Right lobe of liver (tissue), 6 donors: ENCODE measurements around the gene RPL22. TPM values are rescaled to one million over a fixed set of nuclear protein-coding genes. Genes with fewer than 3 reads are reported as not detected.

ENCODE experiments used
- ATAC-seq, 4 donors: fragments of 200-7000 bp; cut with Tn5 transposase; one replicate each; pipeline ENCODE4 v1.9.1; 2020; ENCODE audit warnings: mild to moderate bottlenecking in 4 of 4, moderate library complexity in 4 of 4
- DNase-seq, 3 donors: peaks; one replicate each; pipeline ENCODE4 v3.0.0-alpha.2; 2020
- H3K27ac ChIP-seq, 3 donors: fragments of 200-600 bp; one replicate each; pipeline ENCODE4 v1.8.0; 2022
- H3K27me3 ChIP-seq, 2 donors: fragments of 200-600 bp; one replicate each; pipeline ENCODE4 v1.8.0; 2022
- H3K36me3 ChIP-seq, 4 donors: fragments of 200-600 bp; sonication (generic) in 1 of 4; one replicate each; pipeline versions ENCODE4 v1.5.1 to v1.8.0; 2017 to 2022; ENCODE audit warnings: control low read depth in 1 of 4
- H3K4me1 ChIP-seq, 4 donors: fragments of 200-600 bp; sonication (generic) in 1 of 4; one replicate each; pipeline versions ENCODE4 v1.5.1 to v1.8.0; 2017 to 2022; ENCODE audit warnings: control low read depth in 1 of 4
- H3K4me3 ChIP-seq, 3 donors: fragments of 200-600 bp; one replicate each; pipeline ENCODE4 v1.8.0; 2022
- H3K9me3 ChIP-seq, 4 donors: fragments of 200-600 bp; sonication (generic) in 1 of 4; one replicate each; pipeline versions ENCODE4 v1.5.1 to v1.8.0; 2017 to 2022; ENCODE audit warnings: control low read depth in 1 of 4
- POLR2A ChIP-seq: fragments of 450-650 bp; IDR thresholded peaks from one replicate; pipeline ENCODE4 v1.6.1; 2017; ENCODE audit warnings: antibody characterized with exemption, mild to moderate bottlenecking
- WGBS: methylation state at CpG from one replicate; pipeline ENCODE4 v1.1.6; 2018; ENCODE audit warnings: low coverage, low lambda C conversion rate; ENCODE audit not compliant: insufficient coverage; ENCODE audit errors: missing lambda C conversion rate; 5-methylcytosine and 5-hydroxymethylcytosine counted together
- intact Hi-C, 2 donors: fragments of 100-400 bp; cut with DNase I; formaldehyde crosslinking; loops; one replicate each; pipeline versions ENCODE4 v1.11.2 to v1.14.1; 2022
- total RNA-seq, 6 experiments: library from RNA; depleted of rRNA in 2 of 6; stranded (reverse); fragments of >200 nt in 2 of 6; fragmentation: NEBNext Ultra II Directional in 3 of 6; extraction: Animal tissue kit (Norgen Biotek cat#: 25700) in 3 of 6; gene quantifications; one replicate each; pipeline versions ENCODE4 v1.1.0 to v1.2.4, GENCODE V29; 2016 to 2023
- TF ChIP-seq, protein P1 (sequence below), 4 donors: fragments of 200-600 bp in 3 of 4; fragments of 450-650 bp in 1 of 4; IDR thresholded peaks; one replicate each; pipeline versions ENCODE4 v1.5.1 to v1.8.0; 2016 to 2022; ENCODE audit warnings: antibody characterized with exemption in 4 of 4, mild to moderate bottlenecking in 2 of 4
- donor health status: DM: no; HTN: yes; CAD: no.
- donor health status: DM: no; HTN: no; CAD: no.
- donor health status: DM: no; HTN: no; CAD: no.
- donor health status: DM: no; HTN: yes; CAD: no.
- donor health status: DM: no; HTN: yes; CAD: no.

The RPL22 gene
- total RNA-seq, 6 experiments from 2014 or later, result 45.4 to 156 (median 134) TPM

GRCh38 chr1:6157132-6157527, 42.3 kb downstream of the RPL22 start:
- H3K9me3 ChIP-seq, result no peaks in the 10 kb centered on the region
- no peak for TF ChIP-seq POLR2A
- TF ChIP-seq, protein P1, sequence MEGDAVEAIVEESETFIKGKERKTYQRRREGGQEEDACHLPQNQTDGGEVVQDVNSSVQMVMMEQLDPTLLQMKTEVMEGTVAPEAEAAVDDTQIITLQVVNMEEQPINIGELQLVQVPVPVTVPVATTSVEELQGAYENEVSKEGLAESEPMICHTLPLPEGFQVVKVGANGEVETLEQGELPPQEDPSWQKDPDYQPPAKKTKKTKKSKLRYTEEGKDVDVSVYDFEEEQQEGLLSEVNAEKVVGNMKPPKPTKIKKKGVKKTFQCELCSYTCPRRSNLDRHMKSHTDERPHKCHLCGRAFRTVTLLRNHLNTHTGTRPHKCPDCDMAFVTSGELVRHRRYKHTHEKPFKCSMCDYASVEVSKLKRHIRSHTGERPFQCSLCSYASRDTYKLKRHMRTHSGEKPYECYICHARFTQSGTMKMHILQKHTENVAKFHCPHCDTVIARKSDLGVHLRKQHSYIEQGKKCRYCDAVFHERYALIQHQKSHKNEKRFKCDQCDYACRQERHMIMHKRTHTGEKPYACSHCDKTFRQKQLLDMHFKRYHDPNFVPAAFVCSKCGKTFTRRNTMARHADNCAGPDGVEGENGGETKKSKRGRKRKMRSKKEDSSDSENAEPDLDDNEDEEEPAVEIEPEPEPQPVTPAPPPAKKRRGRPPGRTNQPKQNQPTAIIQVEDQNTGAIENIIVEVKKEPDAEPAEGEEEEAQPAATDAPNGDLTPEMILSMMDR (IDR thresholded peaks at IDR 0.05), result no peak
- H3K4me1 ChIP-seq, result no peaks in the 10 kb centered on the region
- ATAC-seq (no peak), DNase-seq (no peak)
- H3K4me3 ChIP-seq, result no peak overlapping the region
- intact Hi-C loops, result no loop called here
- no peaks in the 10 kb centered on the region for H3K36me3 ChIP-seq
- H3K27ac ChIP-seq, result no peak overlapping the region
- H3K27me3 ChIP-seq, result no peaks in the 10 kb centered on the region
- no CpG with 5 or more reads among the region's 2 CpGs for WGBS

DNA sequence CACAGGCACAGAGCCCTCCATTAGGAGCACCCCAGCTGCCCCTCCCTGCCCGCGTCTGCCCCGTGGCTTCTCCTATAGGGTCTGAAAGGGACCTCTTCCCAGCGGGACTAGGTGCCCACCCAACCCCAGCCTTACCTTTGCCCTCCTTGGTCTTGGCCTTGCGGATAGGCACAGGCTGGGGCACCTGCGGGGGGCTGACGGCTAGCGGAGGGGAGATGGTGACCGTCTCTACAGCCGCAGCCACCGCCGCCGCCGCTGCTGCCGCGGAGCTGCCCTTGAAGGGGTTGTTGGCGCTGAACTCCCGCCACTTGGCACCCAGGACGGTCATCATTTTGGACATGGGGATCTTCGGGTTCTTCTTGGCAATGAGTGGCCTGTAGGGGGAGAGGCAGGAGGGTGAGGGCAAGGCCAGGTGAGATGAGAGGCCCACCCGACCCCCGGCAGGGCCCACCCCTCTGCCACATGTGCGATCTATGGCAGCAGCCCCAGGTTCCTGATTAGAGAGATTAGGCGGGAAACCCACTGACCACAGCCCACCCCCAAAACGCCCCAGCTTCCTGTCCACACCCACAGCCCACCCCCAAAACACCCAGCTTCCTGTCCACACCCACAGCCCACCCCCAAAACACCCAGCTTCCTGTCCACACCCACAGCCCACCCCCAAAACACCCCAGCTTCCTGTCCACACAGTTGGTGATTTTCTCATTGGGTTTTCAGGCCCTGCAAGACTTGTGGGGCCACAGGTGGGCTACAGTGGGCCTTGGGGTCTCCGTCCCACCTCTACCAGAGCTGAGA, 44.7 kb downstream of the RPL22 start:
- DNase-seq (no peak), ATAC-seq (no peak)
- intact Hi-C loops, result no loop called here
- no peaks in the 10 kb centered on the region for H3K4me1 ChIP-seq
- WGBS, result 53% methylated on average over 3 of the region's 26 CpGs
- no peaks in the 10 kb centered on the region for H3K27me3 ChIP-seq
- H3K27ac ChIP-seq, result no peak overlapping the region
- H3K4me3 ChIP-seq, result no peak overlapping the region
- no peaks in the 10 kb centered on the region for H3K9me3 ChIP-seq
- no peaks in the 10 kb centered on the region for H3K36me3 ChIP-seq
- TF ChIP-seq, protein P1 (IDR thresholded peaks at IDR 0.05), result no peak
- TF ChIP-seq POLR2A, result no peak

DNA sequence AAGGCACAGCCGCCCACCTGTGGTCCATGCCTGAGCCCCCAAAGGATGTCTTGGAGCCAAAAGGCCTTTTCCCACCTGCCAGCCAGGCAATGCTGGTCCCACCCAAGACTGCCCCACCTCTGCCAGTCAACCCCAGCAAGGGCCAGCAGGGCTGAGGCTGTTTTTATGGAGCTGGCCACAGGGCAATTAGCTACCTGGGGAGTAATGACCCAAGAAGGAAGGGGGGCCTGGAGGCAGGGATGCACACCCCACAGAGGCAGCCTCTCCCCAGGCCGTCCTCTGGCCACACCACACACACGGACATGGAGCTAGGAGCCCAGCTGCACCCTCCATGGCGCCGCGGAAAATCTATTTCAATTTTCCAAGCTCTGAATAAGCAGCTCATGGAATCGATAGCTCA, 46.5 kb downstream of the RPL22 start:
- no peak for ATAC-seq
- Histone ChIP-seq H3K27ac (no peak overlapping the region), H3K36me3 (no peaks in the 10 kb centered on the region), H3K4me3 (no peak overlapping the region), H3K4me1 (no peaks in the 10 kb centered on the region), H3K27me3 (no peaks in the 10 kb centered on the region), H3K9me3 (no peaks in the 10 kb centered on the region)
- WGBS, result 59% methylated on average over 5 of the region's 7 CpGs
- no peak for TF ChIP-seq POLR2A
- no peak for DNase-seq
- intact Hi-C loops, result no loop called here

GRCh38 chr1:6152181-6152580, 47.2 kb downstream of the RPL22 start:
- H3K27ac ChIP-seq, result no peak overlapping the region
- no peaks in the 10 kb centered on the region for H3K9me3 ChIP-seq
- H3K36me3 ChIP-seq, result no peaks in the 10 kb centered on the region
- no peaks in the 10 kb centered on the region for H3K4me1 ChIP-seq
- intact Hi-C loops, result no loop called here
- ATAC-seq, result no peak
- no peaks in the 10 kb centered on the region for H3K27me3 ChIP-seq
- no peak for DNase-seq
- no peak for TF ChIP-seq POLR2A
- TF ChIP-seq, protein P1 (IDR thresholded peaks at IDR 0.05), result no peak
- H3K4me3 ChIP-seq, result no peak overlapping the region
- WGBS, result 64% methylated on average over 4 of the region's 11 CpGs

DNA sequence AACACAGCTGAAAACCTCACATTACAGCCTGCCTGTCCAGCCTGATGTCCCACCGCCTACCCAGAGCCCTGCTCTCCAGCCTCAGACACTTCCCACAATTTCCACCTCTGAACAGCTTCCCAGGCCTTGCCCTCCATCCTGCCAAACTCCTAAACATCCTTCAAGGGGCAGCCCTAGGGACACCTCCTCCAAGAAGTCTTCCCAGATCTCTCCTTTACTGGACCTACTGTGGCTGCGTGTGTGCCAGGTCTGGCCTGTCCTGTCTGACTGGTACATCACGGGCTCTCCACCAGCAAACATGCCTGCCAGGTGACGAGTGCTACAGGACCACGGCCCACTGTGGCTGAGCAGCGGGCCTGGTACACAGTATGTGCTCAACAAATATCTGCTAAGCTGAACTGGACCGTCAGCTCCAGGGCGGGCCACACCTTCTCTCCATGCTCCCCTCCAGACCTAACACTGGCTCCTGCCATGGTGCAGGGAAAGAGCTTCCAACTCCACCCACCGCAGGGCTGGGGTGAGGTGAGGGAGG, 48.0 kb downstream of the RPL22 start:
- no peaks in the 10 kb centered on the region for H3K27me3 ChIP-seq
- DNase-seq (no peak), ATAC-seq (no peak)
- TF ChIP-seq, protein P1 (IDR thresholded peaks at IDR 0.05), result no peak
- no peak for TF ChIP-seq POLR2A
- H3K36me3 ChIP-seq, result no peaks in the 10 kb centered on the region
- 73% methylated on average over 2 of the region's 9 CpGs for WGBS
- H3K4me1 ChIP-seq, result no peaks in the 10 kb centered on the region
- intact Hi-C loops, result no loop called here
- no peak overlapping the region for H3K4me3 ChIP-seq
- no peaks in the 10 kb centered on the region for H3K9me3 ChIP-seq
- no peak overlapping the region for H3K27ac ChIP-seq
